HEK293T (cell line): ENCODE results near the gene FOXK2.
"Not testable (repeated sequence)": the region's sequence is repeated elsewhere in the genome, so short reads cannot be mapped to it uniquely, and the experiment has no call there.

Experiments used
- CTCF ChIA-PET: fragments of 350-600 bp; formaldehyde crosslinking; extraction: SDS; loops from one replicate; lab custom pipeline; 2021; ENCODE audit warnings: antibody characterized with exemption, inconsistent platforms; lab: Yijun Ruan, JAX
- POLR2A ChIA-PET: fragments of 350-600 bp; formaldehyde crosslinking; extraction: SDS; loops from one replicate; lab custom pipeline; 2020; ENCODE audit warnings: antibody characterized with exemption, inconsistent platforms; lab: Yijun Ruan, JAX
- DNase-seq: peaks from one replicate; pipeline ENCODE4 v3.0.0; 2012; ENCODE audit warnings: mixed read lengths; ENCODE audit errors: extremely low spot score
- ARNT ChIP-seq: fragments of 450-650 bp; IDR thresholded peaks from 2 replicates; pipeline ENCODE4 v1.6.1; 2017; ENCODE audit warnings: mild to moderate bottlenecking
- BHLHE40 ChIP-seq: fragments of 450-650 bp; IDR thresholded peaks from 2 replicates; pipeline ENCODE4 v1.6.1; 2016; ENCODE audit warnings: mild to moderate bottlenecking, moderate library complexity, borderline replicate concordance
- CTBP1 ChIP-seq: fragments of 450-650 bp; IDR thresholded peaks from 2 replicates; pipeline ENCODE4 v1.6.1; 2016; ENCODE audit warnings: borderline replicate concordance
- ELF4 ChIP-seq: fragments of 450-650 bp; IDR thresholded peaks from 2 replicates; pipeline ENCODE4 v1.6.1; 2017; ENCODE audit warnings: antibody characterized with exemption
- FOXA1 ChIP-seq: fragments of 450-650 bp; IDR thresholded peaks from 2 replicates; pipeline ENCODE4 v1.6.1; 2016; ENCODE audit warnings: mild to moderate bottlenecking
- FOXK2 ChIP-seq: fragments of 450-650 bp; IDR thresholded peaks from 2 replicates; pipeline ENCODE4 v1.6.1; 2016; ENCODE audit warnings: mild to moderate bottlenecking
- FOXM1 ChIP-seq: fragments of 450-650 bp; IDR thresholded peaks from 2 replicates; pipeline ENCODE4 v1.6.1; 2017; ENCODE audit warnings: mild to moderate bottlenecking, borderline replicate concordance
- HDGF ChIP-seq: fragments of 450-650 bp; IDR thresholded peaks from 2 replicates; pipeline ENCODE4 v1.6.1; 2017; ENCODE audit warnings: antibody characterized with exemption, borderline replicate concordance
- L3MBTL2 ChIP-seq: fragments of 450-650 bp; conservative IDR thresholded peaks from 2 replicates; pipeline ENCODE4 v1.6.1; 2016; ENCODE audit warnings: mild to moderate bottlenecking
- LEF1 ChIP-seq: fragments of 450-650 bp; IDR thresholded peaks from 2 replicates; pipeline ENCODE4 v1.6.1; 2017; ENCODE audit warnings: mild to moderate bottlenecking, borderline replicate concordance
- NFRKB ChIP-seq: fragments of 450-650 bp; IDR thresholded peaks from 2 replicates; pipeline ENCODE4 v1.6.1; 2016; ENCODE audit warnings: mild to moderate bottlenecking, moderate library complexity
- PKNOX1 ChIP-seq: fragments of 450-650 bp; IDR thresholded peaks from 2 replicates; pipeline ENCODE4 v1.6.1; 2016
- SP1 ChIP-seq: fragments of 450-650 bp; IDR thresholded peaks from 2 replicates; pipeline ENCODE4 v1.6.1; 2017
- SUZ12 ChIP-seq: fragments of 450-650 bp; IDR thresholded peaks from 2 replicates; pipeline ENCODE4 v1.6.1; 2016; ENCODE audit warnings: mild to moderate bottlenecking
- TARDBP ChIP-seq: fragments of 450-650 bp; IDR thresholded peaks from 2 replicates; pipeline ENCODE4 v1.6.1; 2016
- ZNF384 ChIP-seq: fragments of 450-650 bp; IDR thresholded peaks from 2 replicates; pipeline ENCODE4 v1.6.1; 2016

The FOXK2 gene

GRCh38 chr17:82551779-82552457 lies 32.4 kb downstream of the FOXK2 start:
- TF ChIP-seq CTBP1 (no peak), PKNOX1 (0 out of 2 replicates have a peak, but pooled peaks have one; percentile 19), TARDBP (no peak), FOXM1 (no peak), BHLHE40 (no peak), SUZ12 (no peak), ZNF384 (no peak)
- POLR2A ChIA-PET, result no interaction called here
- CTCF ChIA-PET, result interaction anchor here (0.5 to 1.5 kb wide), 6 partner anchors 10 to 201 kb away, joined by 3 to 4 read pairs (median 4); no protein-coding TSS in a partner anchor
- DNase-seq, result peak; percentile 73

DNA sequence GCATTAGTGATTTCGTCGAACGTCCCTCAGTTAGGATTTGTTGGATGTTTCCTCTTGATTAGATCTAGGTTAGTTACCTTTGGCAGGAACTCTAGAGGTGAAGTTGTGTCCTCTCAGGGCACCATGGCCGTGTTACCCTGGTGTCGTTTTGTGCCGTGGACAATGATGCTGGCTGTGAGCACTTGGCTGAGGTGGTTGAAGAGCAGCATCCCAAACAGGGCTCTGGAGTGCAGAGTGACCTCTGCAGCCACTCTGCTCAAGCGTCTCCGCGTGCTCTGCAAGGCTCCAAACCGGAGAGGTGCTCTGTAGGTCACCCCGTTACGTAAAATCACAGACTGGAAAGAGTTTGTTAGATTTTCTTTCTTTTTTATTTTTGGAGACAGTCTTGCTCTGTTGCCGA lies 33.0 kb downstream of the FOXK2 start:
- ChIA-PET POLR2A (interaction anchor here (0.8 kb wide), 1 partner anchor 33 kb away, joined by 5 read pairs; the partner anchor contains the start of gene FOXK2), CTCF (interaction anchor here (1.0 kb wide), 1 partner anchor 18 kb away, joined by 5 read pairs; no protein-coding TSS in a partner anchor)
- no peak for DNase-seq
- TF ChIP-seq ELF4 (no peak), CTBP1 (no peak), SUZ12 (no peak), TARDBP (no peak), LEF1 (no peak), PKNOX1 (no peak), ZNF384 (no peak), HDGF (no peak), ARNT (no peak), FOXA1 (no peak), L3MBTL2 (no peak), NFRKB (no peak), FOXK2 (no peak), SP1 (no peak), FOXM1 (no peak)

- ChIA-PET CTCF (interaction anchor here (1.0 to 2.0 kb wide), 10 partner anchors 9 to 79 kb away, joined by 3 to 12 read pairs (median 5); partner anchors contain the start of gene FOXK2), POLR2A (interaction anchor here (0.8 kb wide), 1 partner anchor 34 kb away, joined by 5 read pairs; the partner anchor contains the start of gene FOXK2)
- DNase-seq, result no peak
- TF ChIP-seq PKNOX1 (no peak), FOXK2 (no peak), L3MBTL2 (no peak), HDGF (no peak), ELF4 (no peak)
Measured at GRCh38 chr17:82553210-82553930, 33.8 kb downstream of the FOXK2 start.

- DNase-seq, CTCF ChIA-PET, POLR2A ChIA-PET: not testable (repeated sequence)
Measured at GRCh38 chr17:82557510-82557909, 38.0 kb downstream of the FOXK2 start.

DNA sequence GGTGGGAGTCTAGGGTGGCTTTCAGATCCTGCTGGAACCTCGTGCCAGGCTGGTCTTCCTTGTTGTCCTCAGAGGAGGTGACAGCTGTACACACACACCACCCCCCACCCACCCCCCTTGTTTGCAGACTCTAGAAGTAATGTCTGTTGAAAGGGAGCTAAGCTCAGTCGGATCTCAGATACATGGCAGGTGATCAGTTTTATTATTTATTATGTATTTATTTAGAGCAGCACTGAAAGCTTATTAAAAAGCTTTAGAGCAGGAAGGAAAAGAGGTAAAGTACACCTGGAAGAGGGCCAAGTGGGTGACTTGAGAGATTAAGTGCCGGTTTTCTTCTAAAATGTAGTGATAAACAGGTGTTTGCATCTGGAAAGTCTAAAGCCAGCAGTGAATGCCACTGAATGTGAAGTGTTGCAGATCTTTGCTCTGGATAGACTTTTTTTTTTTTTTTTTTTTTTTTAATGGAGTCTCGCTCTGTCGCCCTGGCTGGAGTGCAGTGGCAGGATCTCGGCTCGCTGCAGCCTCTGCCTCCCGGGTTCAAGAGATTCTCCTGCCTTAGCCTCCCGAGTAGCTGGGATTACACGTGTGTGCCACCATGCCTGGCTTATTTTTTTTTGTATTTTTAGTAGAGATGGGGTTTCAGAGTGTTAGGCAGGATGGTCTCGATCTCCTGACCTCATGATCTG lies 40.2 kb downstream of the FOXK2 start:
- ChIA-PET POLR2A (interaction anchor here (1.2 kb wide), 1 partner anchor 41 kb away, joined by 3 read pairs; no protein-coding TSS in a partner anchor), CTCF (interaction anchor here (0.6 kb wide), 1 partner anchor 402 kb away, joined by 6 read pairs; no protein-coding TSS in a partner anchor)
- DNase-seq, result no peak
- TF ChIP-seq ZNF384 (peak; percentile 48; the same call in 1 of the 2 replicates), SUZ12 (no peak)

DNA sequence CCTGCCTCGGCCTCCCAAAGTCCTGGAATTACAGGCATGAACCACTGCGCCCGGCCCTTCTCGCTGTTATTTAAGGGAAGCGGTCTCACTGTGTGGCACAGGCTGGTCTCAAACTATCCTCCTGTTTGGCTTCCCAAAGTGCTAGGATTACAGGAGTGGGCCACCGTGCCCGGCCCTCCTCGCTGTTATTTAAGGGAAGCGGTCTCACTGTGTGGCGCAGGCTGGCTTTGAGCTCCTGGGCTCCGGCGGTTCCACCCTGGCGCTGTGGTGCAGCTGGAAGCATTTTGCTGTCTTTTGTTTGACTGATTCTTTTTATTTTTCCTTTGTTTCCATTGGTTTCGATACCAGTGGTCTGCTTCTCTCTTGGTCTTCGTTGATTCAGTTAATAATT lies 40.7 kb downstream of the FOXK2 start:
- CTCF ChIA-PET, result no interaction called here
- POLR2A ChIA-PET, result interaction anchor here (1.2 kb wide), 1 partner anchor 41 kb away, joined by 3 read pairs; no protein-coding TSS in a partner anchor
- TF ChIP-seq ARNT (no peak), LEF1 (no peak), HDGF (no peak), CTBP1 (no peak)
- no peak for DNase-seq
